ENCODE results near the gene ANTXR1. TPM values are rescaled to one million over a fixed set of nuclear protein-coding genes. Genes with fewer than 3 reads are reported as not detected.

The ANTXR1 gene
- polyA plus RNA-seq, 1 donor (not counting 4 experiments of a cell fraction or from before 2014, with no cell fraction given) = 20.4 TPM

DNA sequence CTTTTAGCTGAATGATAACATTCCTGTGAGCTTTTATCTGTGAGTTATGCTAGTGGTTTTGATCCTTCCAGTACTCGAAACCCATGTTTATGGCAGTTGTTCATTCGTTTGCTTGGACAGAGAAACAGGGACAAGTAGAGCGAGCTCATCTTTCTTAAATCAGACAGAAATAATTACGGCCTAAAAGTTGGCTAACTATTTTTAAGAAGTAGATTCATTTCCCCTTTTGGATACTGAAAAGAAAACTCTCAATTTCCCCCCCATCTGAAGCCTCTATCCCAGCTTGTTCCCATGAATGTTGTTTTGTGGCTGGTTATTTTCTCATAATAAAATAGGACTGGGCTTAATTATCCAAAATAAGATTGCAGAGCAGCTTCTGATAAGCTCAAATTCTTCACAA is 67.1 kb downstream of the ANTXR1 start:
- no peak for DNase-seq (ENCODE audit: low read depth, low spot score)
- H3K36me3 ChIP-seq (ENCODE audit: control insufficient read depth in 2 of 2, extremely low read depth in 1 of 2, insufficient read depth in 2 of 2, low read length in 2 of 2) = peaks cover 3% of the 10 kb centered on the region in 2 experiments
- no peaks in the 10 kb centered on the region for H4K20me1 ChIP-seq (ENCODE audit: control insufficient read depth, extremely low read depth, insufficient read depth, low read length)
- dilution Hi-C loops (cut with MboI; ENCODE audit: extremely low pct_ligation_motif_present, low sequenced_read_pairs) = no loop called here
- TF ChIP-seq, protein P1, sequence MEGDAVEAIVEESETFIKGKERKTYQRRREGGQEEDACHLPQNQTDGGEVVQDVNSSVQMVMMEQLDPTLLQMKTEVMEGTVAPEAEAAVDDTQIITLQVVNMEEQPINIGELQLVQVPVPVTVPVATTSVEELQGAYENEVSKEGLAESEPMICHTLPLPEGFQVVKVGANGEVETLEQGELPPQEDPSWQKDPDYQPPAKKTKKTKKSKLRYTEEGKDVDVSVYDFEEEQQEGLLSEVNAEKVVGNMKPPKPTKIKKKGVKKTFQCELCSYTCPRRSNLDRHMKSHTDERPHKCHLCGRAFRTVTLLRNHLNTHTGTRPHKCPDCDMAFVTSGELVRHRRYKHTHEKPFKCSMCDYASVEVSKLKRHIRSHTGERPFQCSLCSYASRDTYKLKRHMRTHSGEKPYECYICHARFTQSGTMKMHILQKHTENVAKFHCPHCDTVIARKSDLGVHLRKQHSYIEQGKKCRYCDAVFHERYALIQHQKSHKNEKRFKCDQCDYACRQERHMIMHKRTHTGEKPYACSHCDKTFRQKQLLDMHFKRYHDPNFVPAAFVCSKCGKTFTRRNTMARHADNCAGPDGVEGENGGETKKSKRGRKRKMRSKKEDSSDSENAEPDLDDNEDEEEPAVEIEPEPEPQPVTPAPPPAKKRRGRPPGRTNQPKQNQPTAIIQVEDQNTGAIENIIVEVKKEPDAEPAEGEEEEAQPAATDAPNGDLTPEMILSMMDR (optimal IDR thresholded peaks at IDR 0.05 in 1 of 3, IDR thresholded peaks at IDR 0.05 in 1 of 3, conservative IDR thresholded peaks at IDR 0.05 in 1 of 3; ENCODE audit: extremely low read depth in 1 of 3, insufficient read depth in 2 of 3, low read length in 3 of 3) = no peak
- no peak for TF ChIP-seq EZH2 (IDR thresholded peaks at IDR 0.05; ENCODE audit: low read length)
- no peaks in the 10 kb centered on the region for H3K9me3 ChIP-seq (ENCODE audit: control insufficient read depth, low read depth, low read length)
- H3K27me3 ChIP-seq (ENCODE audit: control insufficient read depth, extremely low read depth, insufficient read depth, low read length) = no peaks in the 10 kb centered on the region
- H3K4me1 ChIP-seq (ENCODE audit: control insufficient read depth, extremely low read depth, insufficient read depth, low read length) = peaks cover 18% of the 10 kb centered on the region
- H3K9me1 ChIP-seq (ENCODE audit: control insufficient read depth, extremely low read depth, insufficient read depth, low read length) = no peaks in the 10 kb centered on the region
- H3K27ac ChIP-seq (ENCODE audit: control insufficient read depth, insufficient read depth, low read length) = no peak overlapping the region
- H3K79me2 ChIP-seq (ENCODE audit: control insufficient read depth, insufficient read depth, low read length) = no peaks in the 10 kb centered on the region
- no peak overlapping the region for H3K4me3 ChIP-seq (ENCODE audit: control insufficient read depth in 2 of 3, extremely low read depth in 1 of 3, insufficient read depth in 2 of 3, low read depth in 1 of 3, low read length in 3 of 3)
- no peak overlapping the region for H3K9ac ChIP-seq (ENCODE audit: control insufficient read depth, extremely low read depth, insufficient read depth, low read length)
- no peak for FAIRE-seq
- no peak overlapping the region for H2AFZ ChIP-seq (ENCODE audit: control insufficient read depth, low read length)
- no peak overlapping the region for H3K4me2 ChIP-seq (ENCODE audit: control insufficient read depth, extremely low read depth, insufficient read depth, low read depth, low read length)

DNA sequence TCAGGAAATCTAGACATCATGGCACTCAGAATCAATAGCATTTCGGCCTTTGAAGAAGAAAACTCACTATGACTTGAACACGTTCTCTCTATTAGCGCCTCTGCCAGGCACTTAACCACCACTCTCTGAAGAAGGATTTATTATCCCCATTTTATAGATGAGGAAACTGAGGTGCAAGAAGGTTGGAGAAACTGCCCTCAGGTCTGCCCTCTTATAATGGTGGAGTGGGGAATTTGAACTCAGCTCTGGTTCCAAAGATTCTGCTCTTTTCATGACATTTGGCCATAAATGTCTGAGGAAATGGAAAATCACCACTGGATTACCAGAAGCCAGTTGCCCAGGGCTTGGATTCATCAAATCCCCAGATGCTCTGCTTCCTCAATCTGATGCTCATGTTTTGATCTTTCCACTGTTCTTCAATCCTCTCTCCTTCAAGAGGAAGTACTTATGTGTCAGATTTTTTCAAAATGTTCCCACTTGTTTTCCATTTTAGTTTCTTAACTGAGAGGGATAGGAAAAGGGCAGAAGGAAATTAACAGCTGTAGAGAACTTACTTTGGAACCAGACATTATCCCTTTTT is 68.1 kb downstream of the ANTXR1 start:
- Histone ChIP-seq H3K36me3 (ENCODE audit: control insufficient read depth in 2 of 2, extremely low read depth in 1 of 2, insufficient read depth in 2 of 2, low read length in 2 of 2) (peaks cover 3% of the 10 kb centered on the region in 2 experiments), H3K27ac (ENCODE audit: control insufficient read depth, insufficient read depth, low read length) (no peak overlapping the region), H3K4me1 (ENCODE audit: control insufficient read depth, extremely low read depth, insufficient read depth, low read length) (peaks cover 18% of the 10 kb centered on the region), H3K9me3 (ENCODE audit: control insufficient read depth, low read depth, low read length) (no peaks in the 10 kb centered on the region), H3K27me3 (ENCODE audit: control insufficient read depth, extremely low read depth, insufficient read depth, low read length) (no peaks in the 10 kb centered on the region), H3K9me1 (ENCODE audit: control insufficient read depth, extremely low read depth, insufficient read depth, low read length) (no peaks in the 10 kb centered on the region), H4K20me1 (ENCODE audit: control insufficient read depth, extremely low read depth, insufficient read depth, low read length) (no peaks in the 10 kb centered on the region), H2AFZ (ENCODE audit: control insufficient read depth, low read length) (no peak overlapping the region), H3K9ac (ENCODE audit: control insufficient read depth, extremely low read depth, insufficient read depth, low read length) (no peak overlapping the region), H3K4me2 (ENCODE audit: control insufficient read depth, extremely low read depth, insufficient read depth, low read depth, low read length) (no peak overlapping the region), H3K4me3 (ENCODE audit: control insufficient read depth in 2 of 3, extremely low read depth in 1 of 3, insufficient read depth in 2 of 3, low read depth in 1 of 3, low read length in 3 of 3) (no peak overlapping the region), H3K79me2 (ENCODE audit: control insufficient read depth, insufficient read depth, low read length) (no peaks in the 10 kb centered on the region)
- FAIRE-seq = no peak
- DNase-seq (ENCODE audit: low read depth, low spot score) = no peak
- dilution Hi-C loops (cut with MboI; ENCODE audit: extremely low pct_ligation_motif_present, low sequenced_read_pairs) = no loop called here
- TF ChIP-seq, protein P1 (optimal IDR thresholded peaks at IDR 0.05 in 1 of 3, IDR thresholded peaks at IDR 0.05 in 1 of 3, conservative IDR thresholded peaks at IDR 0.05 in 1 of 3; ENCODE audit: extremely low read depth in 1 of 3, insufficient read depth in 2 of 3, low read length in 3 of 3) = no peak
- no peak for TF ChIP-seq EZH2 (IDR thresholded peaks at IDR 0.05; ENCODE audit: low read length)

All from keratinocyte (primary cell).